Endothelial cell of umbilical vein (primary cell): ENCODE data around the gene CCNY.

ENCODE experiments used
- EZH2 ChIP-seq: IDR thresholded peaks from 2 replicates; pipeline ENCODE4 v1.6.1; 2012; ENCODE audit warnings: borderline replicate concordance, low read depth, mild to moderate bottlenecking, moderate library complexity, low read length, inconsistent platforms; ENCODE audit not compliant: severe bottlenecking
- FOS ChIP-seq: IDR thresholded peaks from 2 replicates; pipeline ENCODE4 v1.6.1; 2011; ENCODE audit warnings: mild to moderate bottlenecking, low read length, moderate library complexity, borderline replicate concordance; ENCODE audit not compliant: insufficient read depth
- GATA2 ChIP-seq: IDR thresholded peaks from 2 replicates; pipeline ENCODE4 v1.7.0; 2011; ENCODE audit warnings: low read depth, mild to moderate bottlenecking, moderate library complexity, mixed read lengths, low read length; ENCODE audit not compliant: insufficient read length, insufficient read depth
- JUN ChIP-seq: IDR thresholded peaks from 2 replicates; pipeline ENCODE4 v1.6.1; 2011; ENCODE audit warnings: borderline replicate concordance, low read depth; ENCODE audit not compliant: insufficient read length, insufficient read depth
- POLR2A ChIP-seq: IDR thresholded peaks from 2 replicates; pipeline ENCODE4 v1.6.1; 2012; ENCODE audit warnings: low read depth, mild to moderate bottlenecking, control low read depth, low read length
- POLR2AphosphoS5 ChIP-seq: IDR thresholded peaks from 2 replicates; pipeline ENCODE4 v1.6.1; 2012; ENCODE audit warnings: low read depth, mild to moderate bottlenecking, control low read depth, low read length, moderate library complexity; ENCODE audit not compliant: insufficient read depth
- TF ChIP-seq, protein P1 (sequence below), 2 donors: IDR thresholded peaks; 1 replicate in 1 of 2; 2 replicates in 1 of 2; pipeline ENCODE4 v1.5.1; 2011; ENCODE audit warnings: low read length in 2 of 2, mild to moderate bottlenecking in 2 of 2, moderate library complexity in 2 of 2, control low read depth in 1 of 2, inconsistent platforms in 1 of 2, low read depth in 1 of 2; ENCODE audit not compliant: insufficient read depth in 1 of 2; ENCODE audit errors: extremely low read depth in 1 of 2
- TF ChIP-seq, protein P2 (sequence below): IDR thresholded peaks from 2 replicates; pipeline ENCODE4 v1.6.1; 2011; ENCODE audit not compliant: insufficient read depth, insufficient read length

DNA sequence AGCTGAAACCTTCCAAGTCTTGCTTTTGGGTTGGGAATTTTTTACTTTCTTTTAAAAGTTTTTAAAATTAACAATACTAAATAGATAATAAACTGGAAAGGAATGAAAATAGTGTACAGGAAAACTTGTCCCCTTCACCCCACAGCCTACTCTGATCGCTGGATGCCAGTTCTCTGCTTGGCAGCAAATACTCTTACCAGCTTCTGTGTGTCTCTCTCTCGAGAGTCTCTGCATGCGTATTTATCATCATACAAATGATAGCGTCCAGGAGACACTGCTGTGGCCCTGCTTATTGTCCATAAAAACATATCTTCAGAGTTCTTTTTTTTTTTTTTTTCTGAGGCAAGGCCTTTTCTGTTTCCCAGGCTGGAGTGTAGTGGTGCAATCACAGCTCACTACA is 101.5 kb downstream of the CCNY start:
- TF ChIP-seq, protein P1, sequence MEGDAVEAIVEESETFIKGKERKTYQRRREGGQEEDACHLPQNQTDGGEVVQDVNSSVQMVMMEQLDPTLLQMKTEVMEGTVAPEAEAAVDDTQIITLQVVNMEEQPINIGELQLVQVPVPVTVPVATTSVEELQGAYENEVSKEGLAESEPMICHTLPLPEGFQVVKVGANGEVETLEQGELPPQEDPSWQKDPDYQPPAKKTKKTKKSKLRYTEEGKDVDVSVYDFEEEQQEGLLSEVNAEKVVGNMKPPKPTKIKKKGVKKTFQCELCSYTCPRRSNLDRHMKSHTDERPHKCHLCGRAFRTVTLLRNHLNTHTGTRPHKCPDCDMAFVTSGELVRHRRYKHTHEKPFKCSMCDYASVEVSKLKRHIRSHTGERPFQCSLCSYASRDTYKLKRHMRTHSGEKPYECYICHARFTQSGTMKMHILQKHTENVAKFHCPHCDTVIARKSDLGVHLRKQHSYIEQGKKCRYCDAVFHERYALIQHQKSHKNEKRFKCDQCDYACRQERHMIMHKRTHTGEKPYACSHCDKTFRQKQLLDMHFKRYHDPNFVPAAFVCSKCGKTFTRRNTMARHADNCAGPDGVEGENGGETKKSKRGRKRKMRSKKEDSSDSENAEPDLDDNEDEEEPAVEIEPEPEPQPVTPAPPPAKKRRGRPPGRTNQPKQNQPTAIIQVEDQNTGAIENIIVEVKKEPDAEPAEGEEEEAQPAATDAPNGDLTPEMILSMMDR (IDR thresholded peaks at IDR 0.05; ENCODE audit: extremely low read depth in 1 of 2, insufficient read depth in 1 of 2, low read depth in 1 of 2, low read length in 2 of 2), result no peak
- TF ChIP-seq EZH2, result no peak
- TF ChIP-seq POLR2AphosphoS5, result no peak
- no peak for TF ChIP-seq GATA2
- TF ChIP-seq, protein P2, sequence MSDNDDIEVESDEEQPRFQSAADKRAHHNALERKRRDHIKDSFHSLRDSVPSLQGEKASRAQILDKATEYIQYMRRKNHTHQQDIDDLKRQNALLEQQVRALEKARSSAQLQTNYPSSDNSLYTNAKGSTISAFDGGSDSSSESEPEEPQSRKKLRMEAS, result no peak
- TF ChIP-seq POLR2A, result no peak
- no peak for TF ChIP-seq FOS
- TF ChIP-seq JUN, result no peak
